ENCODE data around the gene CARD19.

Gene CARD19

GRCh38 chr9:93061791-93062763 is 33.9 kb upstream of the CARD19 start:
- no peak for DNase-seq (ENCODE audit: low read depth in 1 of 2, low spot score in 1 of 2)

- DNase-seq (ENCODE audit: low read depth in 1 of 2, low spot score in 1 of 2): peak; percentile 76 to 80
Measured at GRCh38 chr9:93064392-93065134, 31.5 kb upstream of the CARD19 start.

- no peak for DNase-seq (ENCODE audit: low read depth in 1 of 2, low spot score in 1 of 2)
Measured at GRCh38 chr9:93065135-93065720, 30.8 kb upstream of the CARD19 start.

GRCh38 chr9:93066978-93067603 is 28.9 kb upstream of the CARD19 start:
- DNase-seq (ENCODE audit: low read depth in 1 of 2, low spot score in 1 of 2): no peak

- no peak for DNase-seq (ENCODE audit: low read depth in 1 of 2, low spot score in 1 of 2)
Measured at GRCh38 chr9:93068956-93069355, 27.1 kb upstream of the CARD19 start.

GRCh38 chr9:93071464-93071863 is 24.6 kb upstream of the CARD19 start:
- no peak for DNase-seq (ENCODE audit: low read depth in 1 of 2, low spot score in 1 of 2)

- no peak for DNase-seq (ENCODE audit: low read depth in 1 of 2, low spot score in 1 of 2)
Measured at GRCh38 chr9:93072383-93072795, 23.6 kb upstream of the CARD19 start.

- no peak for DNase-seq (ENCODE audit: low read depth in 1 of 2, low spot score in 1 of 2)
Measured at GRCh38 chr9:93076101-93076791, 19.8 kb upstream of the CARD19 start.

GRCh38 chr9:93076792-93077128 is 19.3 kb upstream of the CARD19 start:
- no peak for DNase-seq (ENCODE audit: low read depth in 1 of 2, low spot score in 1 of 2)

- no peak for DNase-seq (ENCODE audit: low read depth in 1 of 2, low spot score in 1 of 2)
Measured at GRCh38 chr9:93077367-93077766, 18.6 kb upstream of the CARD19 start.

- DNase-seq (ENCODE audit: low read depth in 1 of 2, low spot score in 1 of 2): no peak
Measured at GRCh38 chr9:93077811-93078210, 18.2 kb upstream of the CARD19 start.

- no peak for DNase-seq (ENCODE audit: low read depth in 1 of 2, low spot score in 1 of 2)
Measured at GRCh38 chr9:93079371-93079770, 16.6 kb upstream of the CARD19 start.

GRCh38 chr9:93080406-93080805 is 15.6 kb upstream of the CARD19 start:
- no peak for DNase-seq (ENCODE audit: low read depth in 1 of 2, low spot score in 1 of 2)

- DNase-seq (ENCODE audit: low read depth in 1 of 2, low spot score in 1 of 2): no peak
Measured at GRCh38 chr9:93081081-93081529, 14.9 kb upstream of the CARD19 start.

- DNase-seq (ENCODE audit: low read depth in 1 of 2, low spot score in 1 of 2): no peak
Measured at GRCh38 chr9:93081931-93082330, 14.1 kb upstream of the CARD19 start.

- no peak for DNase-seq (ENCODE audit: low read depth in 1 of 2, low spot score in 1 of 2)
Measured at GRCh38 chr9:93082841-93083411, 13.1 kb upstream of the CARD19 start.

- no peak for DNase-seq (ENCODE audit: low read depth in 1 of 2, low spot score in 1 of 2)
Measured at GRCh38 chr9:93083592-93084470, 12.2 kb upstream of the CARD19 start.

GRCh38 chr9:93084471-93084881 is 11.5 kb upstream of the CARD19 start:
- DNase-seq (ENCODE audit: low read depth in 1 of 2, low spot score in 1 of 2): no peak

GRCh38 chr9:93085676-93086075 is 10.3 kb upstream of the CARD19 start:
- no peak for DNase-seq (ENCODE audit: low read depth in 1 of 2, low spot score in 1 of 2)
